Upper lobe of left lung (tissue), 4 donors: ENCODE data around the gene RBM34.

Source experiments
- EP300 ChIP-seq, 4 donors: sonication (generic); formaldehyde crosslinking; IDR thresholded peaks; one replicate each; pipeline ENCODE4 v1.5.1; 2017; ENCODE audit warnings: antibody characterized with exemption in 4 of 4, control low read depth in 2 of 4
- POLR2A ChIP-seq, 4 donors: fragments of 450-650 bp; IDR thresholded peaks; one replicate each; pipeline ENCODE4 v1.5.1; 2016 to 2017; ENCODE audit warnings: antibody characterized with exemption in 4 of 4, mild to moderate bottlenecking in 2 of 4
- TF ChIP-seq, protein P1 (sequence below), 6 experiments: fragments of 450-650 bp in 4 of 6; fragments of 200-600 bp in 2 of 6; sonication (generic) in 2 of 6; IDR thresholded peaks; one replicate each; pipeline ENCODE4 v1.5.1; 2016 to 2019; ENCODE audit warnings: antibody characterized with exemption in 6 of 6

DNA sequence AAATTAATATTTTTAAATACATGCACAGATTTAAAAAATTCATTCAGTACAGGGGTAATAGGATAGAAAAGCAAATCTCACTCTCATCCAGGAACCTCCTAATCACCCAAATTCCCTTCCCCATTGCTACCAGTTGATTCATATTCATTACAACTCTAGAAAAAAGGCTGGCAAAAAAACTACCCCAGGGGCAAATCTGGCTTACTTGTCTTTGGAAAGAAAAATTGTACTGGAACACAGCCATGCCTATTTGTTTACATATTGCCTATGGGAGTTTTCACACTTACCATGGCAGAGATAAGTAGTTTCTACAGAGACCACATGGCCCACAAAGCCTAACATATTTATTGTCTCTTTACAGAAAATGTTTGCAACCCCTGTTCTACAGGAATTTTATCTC, 8.9 kb upstream of the RBM34 start:
- TF ChIP-seq, protein P1, sequence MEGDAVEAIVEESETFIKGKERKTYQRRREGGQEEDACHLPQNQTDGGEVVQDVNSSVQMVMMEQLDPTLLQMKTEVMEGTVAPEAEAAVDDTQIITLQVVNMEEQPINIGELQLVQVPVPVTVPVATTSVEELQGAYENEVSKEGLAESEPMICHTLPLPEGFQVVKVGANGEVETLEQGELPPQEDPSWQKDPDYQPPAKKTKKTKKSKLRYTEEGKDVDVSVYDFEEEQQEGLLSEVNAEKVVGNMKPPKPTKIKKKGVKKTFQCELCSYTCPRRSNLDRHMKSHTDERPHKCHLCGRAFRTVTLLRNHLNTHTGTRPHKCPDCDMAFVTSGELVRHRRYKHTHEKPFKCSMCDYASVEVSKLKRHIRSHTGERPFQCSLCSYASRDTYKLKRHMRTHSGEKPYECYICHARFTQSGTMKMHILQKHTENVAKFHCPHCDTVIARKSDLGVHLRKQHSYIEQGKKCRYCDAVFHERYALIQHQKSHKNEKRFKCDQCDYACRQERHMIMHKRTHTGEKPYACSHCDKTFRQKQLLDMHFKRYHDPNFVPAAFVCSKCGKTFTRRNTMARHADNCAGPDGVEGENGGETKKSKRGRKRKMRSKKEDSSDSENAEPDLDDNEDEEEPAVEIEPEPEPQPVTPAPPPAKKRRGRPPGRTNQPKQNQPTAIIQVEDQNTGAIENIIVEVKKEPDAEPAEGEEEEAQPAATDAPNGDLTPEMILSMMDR (IDR thresholded peaks at IDR 0.05) = no peak
- TF ChIP-seq EP300 (IDR thresholded peaks at IDR 0.05) = no peak
- TF ChIP-seq POLR2A (IDR thresholded peaks at IDR 0.05) = no peak
